HG02623 (cell line): ENCODE measurements around the gene TRPC3.
A peak's percentile ranks its signal among the peaks of the same experiment; 100 is the strongest.

Source experiments
- ATAC-seq: cut with Tn5 transposase; IDR thresholded peaks from one replicate; pipeline ENCODE4 v1.9.1; 2021; ENCODE audit warnings: moderate library complexity; ENCODE audit not compliant: unreplicated experiment

Gene TRPC3

DNA sequence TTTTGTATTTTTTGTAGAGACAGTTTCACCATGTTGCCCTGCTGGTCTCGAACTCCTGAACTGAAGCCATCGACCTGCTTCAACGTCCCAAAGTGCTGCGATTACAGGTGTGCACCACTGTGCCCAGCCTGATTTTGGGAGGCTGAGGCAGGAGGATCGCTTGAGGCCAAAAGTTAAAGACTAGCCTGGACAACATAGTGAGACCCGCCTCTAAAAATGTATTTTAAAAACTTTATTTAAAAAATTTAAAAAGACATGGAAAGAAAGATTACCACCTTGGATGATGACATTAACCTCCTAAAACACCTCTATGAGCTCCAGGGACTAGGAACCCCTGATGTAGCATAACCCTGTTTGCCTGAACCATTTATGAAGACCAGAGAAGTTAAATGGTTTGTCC lies 75.8 kb downstream of the TRPC3 start:
- ATAC-seq = no peak

DNA sequence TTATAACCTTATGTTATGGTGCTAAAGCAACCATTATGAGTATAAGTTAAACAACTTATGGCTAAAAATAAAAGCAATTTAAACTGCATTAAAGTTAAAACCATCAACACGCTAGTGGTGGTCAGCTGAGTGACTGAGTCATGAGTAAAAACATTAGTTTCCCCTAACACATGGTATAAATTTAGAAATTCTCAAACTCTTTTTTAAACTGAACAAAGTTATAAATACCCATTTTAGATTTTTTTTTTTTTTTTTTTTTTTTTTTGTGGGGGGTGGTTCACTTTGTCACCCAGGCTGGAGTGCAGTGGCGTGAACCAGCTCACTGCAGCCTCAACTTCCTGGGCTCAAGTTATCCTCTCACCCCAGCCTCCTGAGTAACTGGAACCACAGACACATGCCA lies 76.2 kb downstream of the TRPC3 start:
- ATAC-seq = no peak

DNA sequence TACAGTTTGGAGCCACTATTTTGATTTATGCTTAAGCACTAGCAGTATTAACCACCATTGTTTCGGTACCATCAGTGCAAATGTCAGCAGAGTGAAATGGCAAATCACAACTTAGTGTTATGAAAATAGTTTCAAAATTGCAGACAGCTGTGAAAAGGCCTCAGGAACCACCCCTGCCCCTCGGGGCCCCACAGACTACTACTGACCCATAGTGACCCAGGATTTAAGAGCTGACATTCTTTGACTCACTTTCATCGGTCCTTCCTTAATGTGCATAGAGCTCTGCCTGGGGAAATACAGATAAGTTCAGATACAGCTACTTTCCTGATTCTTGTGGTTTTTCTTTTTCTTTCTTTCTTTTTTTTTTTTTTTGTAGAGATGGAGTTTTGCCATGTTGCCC lies 78.3 kb downstream of the TRPC3 start:
- ATAC-seq = no peak

DNA sequence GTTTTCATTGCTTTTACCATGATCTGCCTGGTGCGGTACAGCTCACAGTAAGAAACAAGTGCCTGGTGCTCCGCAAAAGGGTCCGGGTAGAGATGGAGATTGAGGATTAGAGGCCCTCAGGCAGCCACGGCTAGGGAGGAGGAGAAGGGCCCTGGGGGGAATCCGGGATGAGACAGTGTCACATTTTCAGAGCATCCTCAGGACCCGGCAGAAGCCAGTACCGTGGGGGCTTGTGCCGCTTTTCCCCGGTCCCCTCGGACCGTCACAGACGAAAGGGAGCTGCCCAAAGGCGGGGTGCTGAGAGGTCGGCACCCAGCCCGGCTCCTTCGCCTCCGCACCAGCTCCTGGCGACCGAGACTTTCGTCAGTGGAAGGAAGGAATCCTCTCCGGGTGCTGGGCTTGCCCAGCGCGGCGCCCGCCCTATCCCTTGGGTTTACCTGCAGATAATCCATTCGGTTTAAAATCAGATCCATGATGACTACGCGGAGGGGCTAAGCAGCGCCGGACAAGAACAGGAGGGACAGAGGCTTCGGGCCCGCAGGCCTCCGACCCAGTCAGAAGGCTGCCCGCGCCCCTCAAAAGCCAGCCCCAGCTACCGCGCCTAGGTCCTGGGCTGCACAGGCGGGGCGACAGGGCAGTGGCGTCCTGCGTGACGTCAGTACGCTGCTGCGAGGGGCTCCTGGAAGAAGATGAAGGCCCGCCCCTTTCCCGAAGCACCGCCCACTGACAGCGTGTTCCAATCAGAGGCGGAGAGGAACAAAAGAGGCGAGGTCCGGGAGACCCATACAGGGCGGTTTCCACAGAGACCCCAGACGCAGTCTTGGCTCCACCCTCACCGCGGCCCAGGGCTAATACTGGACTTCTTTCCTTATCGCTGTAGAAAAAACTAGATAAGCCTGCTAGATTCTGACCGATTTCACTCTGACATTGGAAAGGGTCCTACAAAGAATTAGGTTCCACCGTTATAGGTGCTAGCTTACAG lies 81.7 kb downstream of the TRPC3 start, which contains the start of gene BBS7:
BBS7 (minus strand) TSS at position 634 of the 982 bp plus-strand sequence; CDS start at position 473, 161 bp downstream.
- peak; percentile 98 for ATAC-seq

DNA sequence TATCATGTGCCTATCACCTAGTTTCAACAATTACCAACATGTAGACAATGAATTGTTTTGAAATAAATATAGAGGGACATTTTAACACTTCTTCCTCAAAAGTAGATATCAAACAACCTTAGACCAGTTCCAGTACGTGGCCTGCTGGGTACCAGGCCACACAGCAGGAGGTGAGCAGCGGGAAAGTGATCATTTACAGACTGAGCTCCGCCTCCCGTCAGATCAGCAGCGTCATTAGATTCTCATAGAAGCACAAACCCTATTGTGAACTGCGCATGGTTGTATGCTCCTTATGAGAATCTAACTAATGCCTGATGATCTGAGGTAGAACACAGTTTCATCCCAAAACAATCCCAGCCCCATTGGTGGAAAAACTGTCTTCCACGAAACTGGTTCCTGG lies 88.1 kb downstream of the TRPC3 start:
- no peak for ATAC-seq

DNA sequence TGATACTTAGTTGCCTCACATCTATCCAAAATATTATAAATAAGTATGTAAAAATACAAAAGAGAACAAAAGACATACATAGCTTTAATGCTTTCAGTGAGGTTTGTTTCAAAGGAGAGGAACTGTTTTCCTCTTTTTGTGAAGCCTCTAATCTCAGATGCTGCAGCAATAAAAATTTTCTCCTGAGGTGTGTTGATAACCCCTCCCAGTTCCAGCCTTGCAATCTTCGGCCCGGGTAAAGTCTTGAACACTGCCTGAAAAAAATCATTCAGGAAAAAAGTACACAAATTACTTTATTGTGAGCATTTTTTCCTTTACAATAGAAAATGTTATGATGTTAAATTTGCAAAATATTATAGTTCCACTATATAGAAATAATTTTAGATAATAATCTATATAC lies 90.4 kb downstream of the TRPC3 start:
- ATAC-seq = no peak

DNA sequence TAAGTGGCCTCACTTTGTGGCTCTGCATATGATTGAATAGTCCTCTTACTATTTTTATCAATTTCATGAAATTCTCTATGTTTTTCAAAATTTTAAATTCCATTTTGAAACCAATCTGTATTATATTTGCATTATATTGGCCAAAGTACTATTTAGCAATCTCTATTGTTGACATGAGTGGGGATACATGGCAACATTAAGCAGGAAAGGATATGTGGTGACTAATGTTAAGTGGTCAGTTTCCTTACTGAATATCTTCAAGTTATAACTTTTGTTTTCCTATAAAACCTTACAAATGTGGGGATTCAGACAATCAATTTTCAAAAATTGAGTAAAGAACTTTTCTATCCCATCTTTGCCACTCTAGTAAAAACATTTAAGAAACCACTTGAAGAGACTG lies 91.7 kb downstream of the TRPC3 start:
- no peak for ATAC-seq

DNA sequence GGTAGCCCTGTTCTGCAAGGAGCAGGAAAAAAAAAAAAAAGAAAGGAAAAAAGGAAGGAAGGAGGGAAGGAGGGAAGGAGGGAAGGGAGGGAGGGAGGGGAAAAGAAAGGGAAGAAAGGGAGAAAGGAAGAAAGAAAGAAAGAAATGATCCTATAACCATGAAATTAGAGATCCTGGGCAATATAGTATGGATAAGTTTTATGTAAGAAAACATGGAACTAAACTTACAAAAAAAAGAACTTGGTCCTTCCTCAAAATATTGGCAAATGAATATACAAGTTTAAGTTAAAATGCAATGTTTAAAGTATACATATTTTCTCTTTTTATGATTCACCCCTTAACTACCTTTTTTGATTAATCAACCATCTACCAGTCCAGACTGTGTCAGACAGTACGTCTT lies 100.5 kb downstream of the TRPC3 start:
- no peak for ATAC-seq

DNA sequence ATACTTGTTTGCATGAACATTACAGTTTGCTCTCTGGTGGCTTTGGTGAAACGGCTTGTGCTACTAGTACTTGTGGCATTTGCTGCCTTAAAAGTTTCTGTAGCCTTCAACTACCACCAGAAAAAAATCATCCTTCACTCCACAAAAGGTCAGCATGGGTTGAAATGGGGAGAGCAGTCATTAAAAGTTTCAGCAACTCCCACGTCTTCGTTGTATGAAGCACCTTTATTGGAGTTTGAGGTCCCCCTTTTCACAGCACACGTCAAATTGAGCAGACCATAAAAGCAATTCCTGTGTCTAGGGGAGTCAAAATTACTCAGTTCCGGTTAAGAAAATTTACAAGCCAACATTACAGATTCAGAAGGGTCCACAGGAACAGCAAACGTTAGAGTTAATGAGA lies 105.2 kb downstream of the TRPC3 start:
- ATAC-seq = no peak

DNA sequence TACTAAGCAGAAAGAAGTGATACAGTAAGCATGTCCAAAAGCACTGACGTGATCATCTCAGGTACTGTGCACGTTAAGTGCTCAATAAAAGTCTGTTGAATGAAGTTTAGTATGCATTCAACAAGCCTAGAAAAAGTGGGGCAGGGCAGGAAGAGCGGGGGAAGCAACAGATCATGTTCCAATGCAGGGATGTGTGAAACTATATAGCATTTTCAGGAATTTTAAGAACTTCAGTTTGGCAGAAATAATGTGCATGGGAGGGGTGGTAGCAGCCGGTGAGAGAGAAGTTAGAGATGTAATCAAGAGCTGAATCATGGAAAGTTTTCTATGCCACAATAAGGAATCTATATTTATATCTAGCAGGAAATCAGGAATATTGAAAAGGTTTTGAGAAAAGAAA lies 109.0 kb downstream of the TRPC3 start:
- no peak for ATAC-seq

DNA sequence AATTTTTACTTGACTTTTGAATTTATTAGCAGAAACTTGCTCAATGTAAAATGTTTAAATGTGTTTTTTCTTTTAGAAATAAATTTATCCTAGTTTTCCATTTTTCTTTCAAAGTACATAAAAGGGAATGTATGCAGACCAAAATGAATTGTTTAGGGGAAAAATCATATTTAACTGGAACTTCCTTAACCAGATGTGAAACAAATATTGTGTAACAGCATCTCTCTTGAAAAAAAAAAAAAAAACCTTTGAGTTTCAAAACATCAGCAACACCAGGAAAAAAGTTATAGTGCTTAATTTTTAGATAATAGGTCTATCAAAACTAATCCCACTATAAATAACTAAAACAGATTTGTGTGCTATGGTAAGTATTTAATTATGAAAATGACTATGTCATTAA lies 113.7 kb downstream of the TRPC3 start:
- ATAC-seq = no peak

DNA sequence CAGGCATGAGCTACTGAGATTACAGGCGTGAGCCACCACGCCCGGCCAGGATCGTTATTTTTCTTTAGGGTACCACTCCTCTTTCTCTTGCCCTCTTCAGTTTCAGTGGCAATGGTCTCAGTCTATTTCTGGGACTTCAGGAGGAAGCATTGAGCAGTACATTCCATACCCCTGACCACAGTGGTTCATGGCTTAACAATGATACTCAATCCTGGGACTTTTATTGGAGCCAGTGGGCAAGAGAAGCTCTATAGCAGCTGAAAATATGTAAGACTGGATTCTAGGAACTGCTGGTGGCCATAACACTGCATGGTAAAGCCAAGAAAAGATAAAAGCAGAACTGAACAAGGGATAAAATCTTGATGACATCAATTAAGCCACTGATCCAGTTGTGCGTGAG lies 122.3 kb downstream of the TRPC3 start:
- ATAC-seq = no peak
